GM12891 (cell line): Measurements from ENCODE around the gene SLC9A9.

Experiments used
- POLR2A ChIP-seq: IDR thresholded peaks from 2 replicates; pipeline ENCODE4 v1.6.1; 2011; ENCODE audit warnings: low read depth, low read length, control low read depth
- POLR2AphosphoS5 ChIP-seq: IDR thresholded peaks from 2 replicates; pipeline ENCODE4 v1.6.1; 2011; ENCODE audit warnings: low read depth, low read length, control low read depth
- TAF1 ChIP-seq: IDR thresholded peaks from 2 replicates; pipeline ENCODE4 v1.6.1; 2011; ENCODE audit warnings: low read depth, low read length, control low read depth

DNA sequence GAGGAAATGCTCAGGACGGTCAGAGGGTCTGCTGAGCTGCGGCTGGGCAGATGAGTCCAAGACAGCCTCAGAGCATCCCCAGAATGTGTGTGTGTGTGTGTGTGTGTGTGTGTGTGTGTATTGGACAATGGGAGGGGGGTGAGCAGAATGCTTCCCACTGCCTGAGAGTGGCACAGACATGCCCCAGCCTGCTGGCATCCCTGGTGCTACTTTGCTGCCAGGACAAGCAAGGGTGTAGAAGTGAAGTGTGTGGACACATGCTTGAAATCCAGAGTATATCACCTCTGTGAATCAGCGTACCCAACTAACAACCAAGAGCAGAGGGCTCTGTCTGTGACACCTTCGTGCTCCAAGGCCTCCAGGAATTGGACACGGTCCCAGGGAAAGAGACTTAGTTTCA, 76.3 kb downstream of the SLC9A9 start:
- TF ChIP-seq POLR2AphosphoS5 (no peak), POLR2A (no peak), TAF1 (no peak)
